ENCODE results near the gene ASCL5.

ASCL5 gene

GRCh38 chr1:201085902-201086735 lies 40.9 kb downstream of the ASCL5 start:
- DNase-seq (ENCODE audit: low read depth in 2 of 2) = peak in 1 of 2 donors; percentile 24

GRCh38 chr1:201084295-201084694 lies 42.7 kb downstream of the ASCL5 start:
- no peak for DNase-seq (ENCODE audit: low read depth in 2 of 2)

GRCh38 chr1:201083741-201084140 lies 43.2 kb downstream of the ASCL5 start:
- DNase-seq (ENCODE audit: low read depth in 2 of 2) = no peak

- DNase-seq (ENCODE audit: low read depth in 2 of 2) = no peak
Measured at GRCh38 chr1:201080135-201080534, 46.8 kb downstream of the ASCL5 start.

- no peak for DNase-seq (ENCODE audit: low read depth in 2 of 2)
Measured at GRCh38 chr1:201077736-201078135, 49.2 kb downstream of the ASCL5 start.

DNA sequence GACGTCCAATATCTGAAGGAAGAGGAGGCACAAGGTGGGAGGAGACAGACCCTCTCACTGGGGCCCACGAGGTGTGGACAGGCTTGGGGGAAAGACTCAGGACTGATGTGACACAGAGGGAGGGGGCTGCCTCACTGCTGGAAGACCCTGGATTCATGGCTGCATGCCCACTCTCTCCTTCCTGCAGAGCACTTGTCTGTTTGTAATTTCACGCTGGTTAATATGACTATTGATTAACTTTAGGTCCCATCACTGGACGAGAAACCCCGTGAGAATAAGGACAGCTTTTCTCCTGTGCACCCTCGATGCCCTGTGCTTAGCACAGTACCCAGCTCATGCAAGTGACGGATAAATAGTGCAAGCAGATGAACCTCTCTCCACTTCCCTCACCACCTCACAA lies 49.9 kb downstream of the ASCL5 start:
- DNase-seq (ENCODE audit: low read depth in 2 of 2) = no peak

GRCh38 chr1:201076092-201076491 lies 50.9 kb downstream of the ASCL5 start:
- no peak for DNase-seq (ENCODE audit: low read depth in 2 of 2)

- no peak for DNase-seq (ENCODE audit: low read depth in 2 of 2)
Measured at GRCh38 chr1:201074018-201074417, 53.0 kb downstream of the ASCL5 start.

- DNase-seq (ENCODE audit: low read depth in 2 of 2) = no peak
Measured at GRCh38 chr1:201072922-201073321, 54.1 kb downstream of the ASCL5 start.

GRCh38 chr1:201072149-201072548 lies 54.8 kb downstream of the ASCL5 start:
- no peak for DNase-seq (ENCODE audit: low read depth in 2 of 2)

DNA sequence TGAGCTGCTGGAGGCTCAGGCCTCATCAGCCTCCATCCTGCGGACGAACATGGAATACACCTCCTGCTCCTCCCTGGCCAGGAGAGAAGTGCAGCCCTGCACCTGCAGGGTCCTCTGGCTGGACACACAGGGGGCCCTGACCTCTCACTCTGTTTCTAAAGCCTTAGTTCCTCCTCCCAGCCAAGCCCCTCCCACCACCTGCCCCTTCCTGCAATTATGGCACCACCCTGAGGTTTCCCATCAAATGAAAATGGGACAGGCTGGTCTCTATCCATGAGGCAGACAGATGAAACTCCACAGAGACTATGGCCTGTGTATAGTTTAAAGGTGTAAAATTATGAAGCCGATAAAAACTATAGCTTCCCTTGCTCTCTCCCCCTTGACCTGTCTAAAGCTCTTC lies 57.3 kb downstream of the ASCL5 start:
- no peak for DNase-seq (ENCODE audit: low read depth in 2 of 2)

GRCh38 chr1:201068976-201069375 lies 58.0 kb downstream of the ASCL5 start:
- DNase-seq (ENCODE audit: low read depth in 2 of 2) = no peak

DNA sequence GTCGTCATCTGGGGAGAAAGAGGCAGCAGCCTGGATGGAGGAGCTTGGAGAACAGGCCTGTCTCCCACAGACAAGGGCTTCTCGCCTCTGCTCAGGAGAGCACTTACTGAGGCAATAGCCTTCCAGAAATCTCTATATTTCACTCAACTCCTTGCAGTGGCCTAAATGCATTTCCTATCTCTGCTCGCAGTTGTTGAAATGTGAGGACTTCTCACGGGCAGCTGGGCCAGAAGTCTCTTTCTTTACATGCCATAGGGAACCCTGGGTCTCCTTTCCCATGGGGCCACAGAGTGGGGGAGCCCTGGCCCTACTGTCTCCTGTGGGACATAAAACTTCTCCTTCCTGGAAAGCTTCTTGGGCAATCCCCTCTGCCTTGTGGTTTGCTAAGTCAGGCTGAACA lies 60.0 kb downstream of the ASCL5 start:
- DNase-seq (ENCODE audit: low read depth in 2 of 2) = no peak

GRCh38 chr1:201065686-201066085 lies 61.3 kb downstream of the ASCL5 start:
- no peak for DNase-seq (ENCODE audit: low read depth in 2 of 2)

DNA sequence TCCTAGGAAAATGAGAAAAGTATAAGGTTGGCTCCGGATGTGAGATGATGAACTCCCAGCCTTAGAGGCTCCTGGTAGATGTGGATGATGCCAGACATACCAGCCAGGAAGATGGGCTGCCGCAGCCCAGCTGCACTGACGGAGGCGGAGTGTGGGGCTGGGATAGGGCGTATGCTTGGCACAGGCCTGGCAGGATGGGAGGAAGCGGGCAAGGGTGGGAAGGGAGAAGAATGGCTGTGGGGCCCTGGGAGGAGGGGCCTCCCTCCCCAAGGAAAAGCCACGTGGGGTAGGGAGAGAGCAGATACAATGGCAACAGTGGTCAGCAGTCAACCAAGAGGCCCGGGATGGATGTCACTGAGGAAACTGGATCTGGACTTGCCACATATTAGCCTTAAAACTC lies 62.2 kb downstream of the ASCL5 start:
- DNase-seq (ENCODE audit: low read depth in 2 of 2) = no peak

Measured in stimulated activated CD4-positive, alpha-beta T cell treated with anti-CD3 and anti-CD28 coated beads, Interleukin-15, amount 100 ng/mL, for 48 hours (primary cell).